OCI-LY3 (cell line): ENCODE measurements around the gene LRBA.

Experiments
- H2AFZ ChIP-seq: fragments of 200-600, 300-600 bp; shearing (Covaris generic); 2 replicates; pipeline ENCODE4 v1.6.0; 2014; ENCODE audit warnings: antibody characterized with exemption, low read depth, low read length
- H3K27ac ChIP-seq: fragments of 200-600, 300-600 bp; sonication (generic); 2 replicates; pipeline ENCODE4 v1.5.1; 2014; ENCODE audit warnings: mild to moderate bottlenecking, low read length, moderate library complexity, mixed read lengths
- H3K27me3 ChIP-seq: fragments of 200-600, 300-600 bp; sonication (generic); 2 replicates; pipeline ENCODE4 v1.6.1; 2014; ENCODE audit warnings: low read depth, low read length, mixed read lengths
- H3K36me3 ChIP-seq: fragments of 200-600, 300-600 bp; sonication (generic); replicated peaks from 2 replicates; pipeline ENCODE3; 2014; ENCODE audit warnings: low read depth, low read length, mixed read lengths
- H3K4me1 ChIP-seq: fragments of 300-600, 200-600 bp; sonication (generic); 2 replicates; pipeline ENCODE4 v1.6.1; 2014; ENCODE audit warnings: low read length, mixed read lengths
- H3K4me2 ChIP-seq: fragments of 200-600, 300-600 bp; sonication (generic); 2 replicates; pipeline ENCODE4 v1.6.1; 2014; ENCODE audit warnings: low read length, mixed read lengths
- H3K4me3 ChIP-seq: fragments of 300-600, 200-600 bp; sonication (generic); 2 replicates; pipeline ENCODE4 v1.5.1; 2014; ENCODE audit warnings: antibody characterized with exemption, mild to moderate bottlenecking, low read length, moderate library complexity
- H3K79me2 ChIP-seq: fragments of 300-600, 200-600 bp; shearing (Covaris generic); 2 replicates; pipeline ENCODE4 v1.6.1; 2014; ENCODE audit warnings: mild to moderate bottlenecking, low read length, mixed read lengths
- H3K9ac ChIP-seq: fragments of 300-600, 200-600 bp; shearing (Covaris generic); 2 replicates; pipeline ENCODE4 v1.6.0; 2014; ENCODE audit warnings: mild to moderate bottlenecking, low read length, moderate library complexity
- H3K9me3 ChIP-seq: fragments of 200-600, 300-600 bp; shearing (Covaris generic); 2 replicates; pipeline ENCODE4 v1.6.1; 2014; ENCODE audit warnings: low read length, mixed read lengths; ENCODE audit not compliant: insufficient read depth
- H4K20me1 ChIP-seq: fragments of 200-600, 300-600 bp; sonication (generic); 2 replicates; pipeline ENCODE4 v1.6.1; 2016; ENCODE audit warnings: low read length, mixed read lengths; ENCODE audit not compliant: insufficient read depth
- EZH2phosphoT487 ChIP-seq: fragments of 200-600 bp; shearing (Covaris generic); IDR thresholded peaks from 2 replicates; pipeline ENCODE4 v1.6.1; 2018; ENCODE audit warnings: antibody characterized with exemption, mixed run types, low read depth
- TF ChIP-seq, protein P1 (sequence below): fragments of 200-600, 300-600 bp; sonication (generic); IDR thresholded peaks from 2 replicates; pipeline ENCODE4 v1.5.1; 2014; ENCODE audit warnings: antibody characterized with exemption, low read length, low read depth

The LRBA gene

DNA sequence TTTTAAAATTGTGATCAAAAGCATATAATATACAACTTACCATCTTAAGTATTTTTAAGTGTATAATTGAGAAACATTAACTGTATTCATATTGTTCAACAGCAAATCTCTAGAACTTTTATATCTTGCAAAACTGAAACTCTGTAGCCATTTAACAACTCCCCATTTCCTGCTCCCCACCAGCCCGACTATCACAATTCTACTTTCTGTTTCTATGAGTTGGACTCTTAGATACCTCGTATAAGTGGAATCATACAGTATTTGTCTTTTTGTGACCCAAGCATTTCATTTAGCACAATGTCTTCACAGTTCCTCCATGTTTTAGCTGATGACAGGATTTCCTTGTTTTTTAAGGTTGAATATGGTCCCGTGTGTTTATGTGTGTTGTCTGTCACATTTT is 106.0 kb downstream of the LRBA start:
- Histone ChIP-seq H2AFZ (no peak overlapping the region), H3K79me2 (no peaks in the 10 kb centered on the region), H4K20me1 (no peaks in the 10 kb centered on the region), H3K4me2 (no peak overlapping the region), H3K27ac (no peak overlapping the region), H3K4me3 (no peak overlapping the region), H3K4me1 (no peaks in the 10 kb centered on the region), H3K9me3 (no peaks in the 10 kb centered on the region), H3K9ac (no peak overlapping the region), H3K36me3 (peaks cover 31% of the 10 kb centered on the region), H3K27me3 (no peaks in the 10 kb centered on the region)
- TF ChIP-seq EZH2phosphoT487 = no peak
- TF ChIP-seq, protein P1, sequence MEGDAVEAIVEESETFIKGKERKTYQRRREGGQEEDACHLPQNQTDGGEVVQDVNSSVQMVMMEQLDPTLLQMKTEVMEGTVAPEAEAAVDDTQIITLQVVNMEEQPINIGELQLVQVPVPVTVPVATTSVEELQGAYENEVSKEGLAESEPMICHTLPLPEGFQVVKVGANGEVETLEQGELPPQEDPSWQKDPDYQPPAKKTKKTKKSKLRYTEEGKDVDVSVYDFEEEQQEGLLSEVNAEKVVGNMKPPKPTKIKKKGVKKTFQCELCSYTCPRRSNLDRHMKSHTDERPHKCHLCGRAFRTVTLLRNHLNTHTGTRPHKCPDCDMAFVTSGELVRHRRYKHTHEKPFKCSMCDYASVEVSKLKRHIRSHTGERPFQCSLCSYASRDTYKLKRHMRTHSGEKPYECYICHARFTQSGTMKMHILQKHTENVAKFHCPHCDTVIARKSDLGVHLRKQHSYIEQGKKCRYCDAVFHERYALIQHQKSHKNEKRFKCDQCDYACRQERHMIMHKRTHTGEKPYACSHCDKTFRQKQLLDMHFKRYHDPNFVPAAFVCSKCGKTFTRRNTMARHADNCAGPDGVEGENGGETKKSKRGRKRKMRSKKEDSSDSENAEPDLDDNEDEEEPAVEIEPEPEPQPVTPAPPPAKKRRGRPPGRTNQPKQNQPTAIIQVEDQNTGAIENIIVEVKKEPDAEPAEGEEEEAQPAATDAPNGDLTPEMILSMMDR = no peak

DNA sequence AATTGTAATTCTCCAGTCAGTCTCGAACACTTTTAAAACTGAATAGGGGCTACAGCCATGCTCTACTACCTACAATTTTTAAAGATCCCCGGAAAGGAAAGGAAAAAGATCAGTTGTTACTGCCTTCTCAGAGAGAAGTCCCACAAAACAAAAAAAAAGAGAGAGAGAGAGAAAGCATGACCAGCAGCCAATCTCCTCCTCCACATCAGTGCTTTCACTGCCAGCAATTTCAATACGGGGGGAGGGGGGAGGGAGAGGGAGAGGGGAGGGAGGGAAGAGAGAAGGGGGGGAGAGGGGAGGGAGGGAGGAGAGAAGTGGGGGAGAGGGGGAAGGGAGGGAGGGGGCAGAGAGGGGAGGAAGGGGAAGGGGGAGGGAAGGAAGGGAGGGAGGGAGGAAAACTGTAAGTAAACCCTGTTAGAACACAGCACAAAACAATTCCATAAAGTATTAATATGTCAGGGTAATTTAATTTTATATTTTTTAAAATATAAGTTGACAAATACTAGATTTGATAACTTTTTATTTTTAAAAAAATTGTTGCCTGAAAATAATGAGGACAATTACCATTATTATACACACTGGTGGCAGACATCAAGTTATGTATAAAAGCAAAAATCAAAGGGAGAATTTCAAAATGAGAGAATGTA is 108.0 kb downstream of the LRBA start:
- TF ChIP-seq, protein P1 = no peak
- TF ChIP-seq EZH2phosphoT487 = no peak
- H3K36me3 ChIP-seq = peaks cover 20% of the 10 kb centered on the region

DNA sequence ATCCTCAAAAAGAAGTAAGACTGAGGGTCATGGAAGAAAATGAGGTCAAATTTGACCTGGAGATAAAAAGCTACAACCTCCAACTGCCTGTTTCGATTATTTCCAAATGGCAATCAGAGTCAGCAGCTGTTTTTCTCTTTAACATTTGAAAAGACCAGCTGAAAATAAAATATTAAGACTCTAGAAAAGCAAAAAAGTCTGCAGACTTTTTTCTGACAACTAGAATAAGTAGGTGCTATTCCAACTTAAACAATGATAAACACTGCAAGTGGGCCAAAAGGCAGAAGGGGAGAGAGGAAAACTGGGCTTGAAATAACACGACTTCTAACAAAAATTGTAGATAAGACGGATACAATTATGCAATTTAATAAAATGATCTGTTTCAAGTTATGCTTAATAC is 110.4 kb downstream of the LRBA start:
- Histone ChIP-seq H3K36me3 (peaks cover 5% of the 10 kb centered on the region), H3K4me2 (no peak overlapping the region), H3K27me3 (no peaks in the 10 kb centered on the region), H3K79me2 (no peaks in the 10 kb centered on the region), H3K9ac (no peak overlapping the region), H4K20me1 (no peaks in the 10 kb centered on the region), H3K27ac (no peak overlapping the region), H3K4me3 (no peak overlapping the region), H3K4me1 (no peaks in the 10 kb centered on the region), H2AFZ (no peak overlapping the region), H3K9me3 (no peaks in the 10 kb centered on the region)
- no peak for TF ChIP-seq EZH2phosphoT487
- TF ChIP-seq, protein P1 = no peak

More for the DNA sequence above, 108.0 kb downstream of the LRBA start:
- no peak overlapping the region for H3K4me2 ChIP-seq
- H3K27ac ChIP-seq = no peak overlapping the region
- no peaks in the 10 kb centered on the region for H3K9me3 ChIP-seq
- no peak overlapping the region for H3K4me3 ChIP-seq
- H3K4me1 ChIP-seq = no peaks in the 10 kb centered on the region
- H3K27me3 ChIP-seq = no peaks in the 10 kb centered on the region
- no peaks in the 10 kb centered on the region for H3K79me2 ChIP-seq
- H2AFZ ChIP-seq = no peak overlapping the region
- H4K20me1 ChIP-seq = no peaks in the 10 kb centered on the region
- H3K9ac ChIP-seq = no peak overlapping the region

DNA sequence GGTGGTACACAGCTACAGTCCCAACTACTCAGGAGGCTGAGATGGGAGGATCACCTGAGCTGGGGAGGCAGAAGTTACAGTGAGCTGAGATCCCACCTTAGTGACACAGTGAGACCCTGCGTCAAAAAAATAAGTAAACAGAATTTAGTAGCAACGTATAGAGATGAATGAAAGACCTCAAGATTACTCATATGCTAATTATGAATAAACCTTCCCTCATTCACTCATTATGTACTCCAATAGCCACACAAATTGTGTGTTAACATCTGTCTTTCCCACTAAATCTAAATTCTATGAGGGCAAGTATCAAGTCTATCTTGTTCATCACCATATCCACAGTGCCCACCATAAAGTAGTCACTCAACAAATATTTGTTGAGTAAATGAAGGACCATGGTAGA is 111.5 kb downstream of the LRBA start:
- no peak overlapping the region for H3K27ac ChIP-seq
- H2AFZ ChIP-seq = no peak overlapping the region
- H3K36me3 ChIP-seq = peaks cover 7% of the 10 kb centered on the region
- H3K4me1 ChIP-seq = no peaks in the 10 kb centered on the region
- H3K9me3 ChIP-seq = no peaks in the 10 kb centered on the region
- no peaks in the 10 kb centered on the region for H3K79me2 ChIP-seq
- no peak overlapping the region for H3K4me2 ChIP-seq
- no peaks in the 10 kb centered on the region for H3K27me3 ChIP-seq
- TF ChIP-seq EZH2phosphoT487 = no peak
- TF ChIP-seq, protein P1 = no peak
- H3K9ac ChIP-seq = no peak overlapping the region
- no peaks in the 10 kb centered on the region for H4K20me1 ChIP-seq
- no peak overlapping the region for H3K4me3 ChIP-seq
